Loucy (cell line): Measurements from ENCODE around the gene AMZ2.

Experiments
- EZH2phosphoT487 ChIP-seq: fragments of 200-600 bp; IDR thresholded peaks from 2 replicates; pipeline ENCODE4 v1.6.1; 2018; ENCODE audit warnings: antibody characterized with exemption, mild to moderate bottlenecking, moderate library complexity, borderline replicate concordance
- TF ChIP-seq, protein P1 (sequence below): fragments of 200-600 bp; sonication (generic); conservative IDR thresholded peaks from 2 replicates; pipeline ENCODE4 v1.5.1; 2014; ENCODE audit warnings: mild to moderate bottlenecking, antibody characterized with exemption, low read length

DNA sequence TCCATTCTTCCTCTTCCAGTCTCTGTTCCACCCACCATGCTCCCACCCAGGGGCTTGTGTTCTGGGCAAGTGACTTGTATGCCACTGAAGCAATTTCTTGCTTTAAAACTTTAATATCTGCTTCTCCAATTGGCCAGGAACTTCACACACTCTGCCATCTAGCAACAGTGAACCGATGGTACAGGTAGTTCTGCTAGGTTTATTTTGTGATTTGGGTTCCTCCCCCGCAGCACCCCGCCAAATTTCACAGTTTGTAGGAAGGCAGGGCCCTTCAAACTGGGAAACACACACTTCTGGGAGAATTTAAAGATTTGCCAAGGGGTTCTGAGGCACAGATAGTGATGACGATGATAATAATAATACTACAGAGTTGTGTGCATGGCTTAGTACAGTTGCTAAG lies 46.8 kb downstream of the AMZ2 start:
- TF ChIP-seq, protein P1, sequence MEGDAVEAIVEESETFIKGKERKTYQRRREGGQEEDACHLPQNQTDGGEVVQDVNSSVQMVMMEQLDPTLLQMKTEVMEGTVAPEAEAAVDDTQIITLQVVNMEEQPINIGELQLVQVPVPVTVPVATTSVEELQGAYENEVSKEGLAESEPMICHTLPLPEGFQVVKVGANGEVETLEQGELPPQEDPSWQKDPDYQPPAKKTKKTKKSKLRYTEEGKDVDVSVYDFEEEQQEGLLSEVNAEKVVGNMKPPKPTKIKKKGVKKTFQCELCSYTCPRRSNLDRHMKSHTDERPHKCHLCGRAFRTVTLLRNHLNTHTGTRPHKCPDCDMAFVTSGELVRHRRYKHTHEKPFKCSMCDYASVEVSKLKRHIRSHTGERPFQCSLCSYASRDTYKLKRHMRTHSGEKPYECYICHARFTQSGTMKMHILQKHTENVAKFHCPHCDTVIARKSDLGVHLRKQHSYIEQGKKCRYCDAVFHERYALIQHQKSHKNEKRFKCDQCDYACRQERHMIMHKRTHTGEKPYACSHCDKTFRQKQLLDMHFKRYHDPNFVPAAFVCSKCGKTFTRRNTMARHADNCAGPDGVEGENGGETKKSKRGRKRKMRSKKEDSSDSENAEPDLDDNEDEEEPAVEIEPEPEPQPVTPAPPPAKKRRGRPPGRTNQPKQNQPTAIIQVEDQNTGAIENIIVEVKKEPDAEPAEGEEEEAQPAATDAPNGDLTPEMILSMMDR: no peak
- no peak for TF ChIP-seq EZH2phosphoT487
